HepG2 (cell line): ENCODE measurements around the gene ATP2B2. TPM values are rescaled to one million over a fixed set of nuclear protein-coding genes. Genes with fewer than 3 reads are reported as not detected.

Experiments used
- BCL6 ChIP-seq: IDR thresholded peaks from 2 replicates; pipeline ENCODE4 v1.6.1; 2016; ENCODE audit warnings: missing genetic modification reagents, missing compliant biosample characterization
- CREM ChIP-seq, 2 experiments: sonication (generic) in 1 of 2; formaldehyde crosslinking in 1 of 2; IDR thresholded peaks; 2 replicates each; pipeline versions ENCODE4 v1.4.0 to v1.6.1; 2016 to 2020; ENCODE audit warnings: antibody characterized with exemption in 1 of 2, mild to moderate bottlenecking in 1 of 2, missing genetic modification reagents in 1 of 2
- HIVEP1 ChIP-seq: sonication (generic); formaldehyde crosslinking; IDR thresholded peaks from 2 replicates; pipeline ENCODE4 v1.4.0; 2020; ENCODE audit warnings: mild to moderate bottlenecking, missing genetic modification reagents
- MATR3 ChIP-seq: sonication (generic); formaldehyde crosslinking; IDR thresholded peaks from 2 replicates; pipeline ENCODE4 v1.4.0; 2020; ENCODE audit warnings: missing genetic modification reagents
- MTA1 ChIP-seq: sonication (generic); formaldehyde crosslinking; IDR thresholded peaks from 2 replicates; pipeline ENCODE4 v1.4.0; 2020; ENCODE audit warnings: missing genetic modification reagents, mild to moderate bottlenecking, borderline replicate concordance
- MYC ChIP-seq: sonication (generic); formaldehyde crosslinking; IDR thresholded peaks from 2 replicates; pipeline ENCODE4 v1.9.0; 2021; ENCODE audit warnings: missing genetic modification reagents, borderline replicate concordance
- PHF8 ChIP-seq: sonication (generic); formaldehyde crosslinking; IDR thresholded peaks from 2 replicates; pipeline ENCODE4 v1.5.0; 2020; ENCODE audit warnings: missing genetic modification reagents
- SAP130 ChIP-seq: IDR thresholded peaks from 2 replicates; pipeline ENCODE4 v1.6.1; 2016; ENCODE audit warnings: low read depth
- STAG1 ChIP-seq: sonication (generic); formaldehyde crosslinking; IDR thresholded peaks from 2 replicates; pipeline ENCODE4 v1.4.0; 2020; ENCODE audit warnings: missing genetic modification reagents
- TEAD3 ChIP-seq: optimal IDR thresholded peaks from 2 replicates; pipeline ENCODE3; 2016; ENCODE audit warnings: borderline replicate concordance
- TMF1 ChIP-seq: sonication (generic); formaldehyde crosslinking; IDR thresholded peaks from 2 replicates; pipeline ENCODE4 v1.8.1; 2022; ENCODE audit warnings: low read depth, missing genetic modification reagents
- ZBTB7B ChIP-seq: sonication (generic); formaldehyde crosslinking; IDR thresholded peaks from 2 replicates; pipeline ENCODE4 v1.4.0; 2020; ENCODE audit warnings: missing genetic modification reagents
- ZFX ChIP-seq: sonication (generic); formaldehyde crosslinking; IDR thresholded peaks from 2 replicates; pipeline ENCODE4 v1.4.0; 2020; ENCODE audit warnings: mild to moderate bottlenecking, low read depth, missing genetic modification reagents, moderate library complexity
- ZNF260 ChIP-seq: sonication (generic); formaldehyde crosslinking; IDR thresholded peaks from 2 replicates; pipeline ENCODE4 v1.4.0; 2020; ENCODE audit warnings: missing genetic modification reagents, low read depth, mild to moderate bottlenecking, borderline replicate concordance
- ZNF382 ChIP-seq: sonication (generic); formaldehyde crosslinking; IDR thresholded peaks from 2 replicates; pipeline ENCODE4 v1.5.0; 2020; ENCODE audit warnings: missing genetic modification reagents, mild to moderate bottlenecking, borderline replicate concordance
- polyA plus RNA-seq, 8 experiments: library from polyadenylated mRNA; depleted of rRNA in 3 of 8; stranded (reverse) in 7 of 8; unstranded in 1 of 8; fragments of >200 nt; fragmentation: Illumina TruSeq in 4 of 8; extraction: Trizol in 4 of 8; gene quantifications; 2 replicates each; pipeline versions ENCODE4 v1.2.1 to v1.2.3, GENCODE V29; 2011 to 2016; ENCODE audit warnings: low read depth in 4 of 8, missing spikeins in 1 of 8, mixed read lengths in 1 of 8; ENCODE audit not compliant: insufficient read depth in 1 of 8
- total RNA-seq, 5 experiments: library from RNA; depleted of rRNA; stranded (reverse); fragments of >200 nt; fragmentation: Illumina TruSeq; extraction: Trizol; gene quantifications; 2 replicates each; pipeline ENCODE4 v1.2.3, GENCODE V29; 2016; ENCODE audit warnings: low read depth in 1 of 5
- TF ChIP-seq, protein P1 (sequence below): sonication (generic); formaldehyde crosslinking; conservative IDR thresholded peaks from 2 replicates; pipeline ENCODE4 v1.8.1; 2023; ENCODE audit warnings: missing genetic modification reagents
- TF ChIP-seq, protein P2 (sequence below): sonication (generic); formaldehyde crosslinking; IDR thresholded peaks from 2 replicates; pipeline ENCODE4 v1.5.1; 2020; ENCODE audit warnings: mild to moderate bottlenecking, missing genetic modification reagents, moderate library complexity
- TF ChIP-seq, protein P3 (sequence below), 2 experiments: sonication (generic) in 1 of 2; formaldehyde crosslinking in 1 of 2; IDR thresholded peaks; 2 replicates each; pipeline versions ENCODE4 v1.4.0 to v1.6.1; 2018 to 2020; ENCODE audit warnings: missing genetic modification reagents in 2 of 2, borderline replicate concordance in 1 of 2, low read depth in 1 of 2, mild to moderate bottlenecking in 1 of 2, missing biosample characterization in 1 of 2
- TF ChIP-seq, protein P4 (sequence below): sonication (generic); formaldehyde crosslinking; IDR thresholded peaks from 2 replicates; pipeline ENCODE4 v1.9.0; 2022; ENCODE audit warnings: missing genetic modification reagents, mild to moderate bottlenecking, borderline replicate concordance

ATP2B2 gene
- total and polyA plus RNA-seq, 2 of the 13 experiments (the other 11 are each of a cell fraction or from before 2014, with no cell fraction given) = 1.5 to 2.3 TPM

DNA sequence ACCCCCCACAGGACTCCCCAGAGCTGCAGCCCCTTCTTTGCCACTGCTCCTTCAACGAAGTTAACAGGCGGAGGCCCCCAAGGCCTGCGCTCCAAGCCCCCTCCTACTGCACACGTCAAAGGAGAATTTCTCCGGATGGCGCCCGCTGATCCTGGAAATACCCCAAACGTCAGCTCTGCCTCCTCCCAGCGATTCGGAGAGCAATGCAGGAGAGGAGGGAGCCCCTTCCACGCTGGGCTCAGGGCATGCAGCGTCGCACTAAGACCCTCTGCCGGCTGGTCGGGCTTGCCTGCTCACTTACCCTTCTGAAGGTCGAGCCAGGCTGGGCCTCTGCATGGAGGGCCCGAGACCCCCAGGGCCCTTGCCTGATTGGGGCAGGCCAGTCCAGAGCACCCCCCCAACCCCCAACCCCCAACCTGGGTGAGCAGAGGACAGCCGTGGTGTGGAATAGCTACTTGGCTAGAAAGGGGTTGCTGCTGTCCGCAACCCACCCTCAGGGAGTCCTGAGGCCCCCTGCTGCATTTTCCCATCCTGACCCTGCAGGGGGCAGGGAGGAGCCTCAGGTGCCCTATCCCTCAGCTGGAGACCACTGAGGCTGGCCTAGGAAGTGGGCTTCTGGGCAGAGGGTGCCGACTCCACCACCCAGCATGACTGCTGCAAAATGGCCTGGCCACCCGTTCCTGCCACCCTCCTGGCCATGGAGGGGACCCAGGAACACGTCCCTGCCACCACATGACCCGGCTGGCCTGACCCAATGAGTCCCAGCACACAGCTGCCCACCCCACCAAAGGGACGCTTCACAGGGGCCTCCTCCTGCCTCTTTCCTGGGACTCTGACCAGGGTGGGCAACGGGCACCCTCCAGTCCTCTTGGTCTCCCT lies 976 bp downstream of the ATP2B2 start (continued):
- peak; percentile 19 for TF ChIP-seq STAG1
- TF ChIP-seq ZNF260 (CRISPR knock-in tag) = no peak
- TF ChIP-seq HIVEP1 (CRISPR knock-in tag) = no peak
- TF ChIP-seq TMF1 (CRISPR knock-in tag) = no peak
- peak; percentile 41; the same call in 1 of the 2 replicates for TF ChIP-seq PHF8 (CRISPR knock-in tag)
- no peak for TF ChIP-seq CREM (IDR thresholded peaks at IDR 0.05)
- TF ChIP-seq CREM (CRISPR knock-in tag; IDR thresholded peaks at IDR 0.05) = no peak
- 0 out of 2 replicates have a peak, but pooled peaks have one; percentile 31 for TF ChIP-seq MTA1 (CRISPR knock-in tag)
- TF ChIP-seq, protein P1, sequence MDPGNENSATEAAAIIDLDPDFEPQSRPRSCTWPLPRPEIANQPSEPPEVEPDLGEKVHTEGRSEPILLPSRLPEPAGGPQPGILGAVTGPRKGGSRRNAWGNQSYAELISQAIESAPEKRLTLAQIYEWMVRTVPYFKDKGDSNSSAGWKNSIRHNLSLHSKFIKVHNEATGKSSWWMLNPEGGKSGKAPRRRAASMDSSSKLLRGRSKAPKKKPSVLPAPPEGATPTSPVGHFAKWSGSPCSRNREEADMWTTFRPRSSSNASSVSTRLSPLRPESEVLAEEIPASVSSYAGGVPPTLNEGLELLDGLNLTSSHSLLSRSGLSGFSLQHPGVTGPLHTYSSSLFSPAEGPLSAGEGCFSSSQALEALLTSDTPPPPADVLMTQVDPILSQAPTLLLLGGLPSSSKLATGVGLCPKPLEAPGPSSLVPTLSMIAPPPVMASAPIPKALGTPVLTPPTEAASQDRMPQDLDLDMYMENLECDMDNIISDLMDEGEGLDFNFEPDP (CRISPR knock-in tag) = 0 out of 2 replicates have a peak, but pooled peaks have one; percentile 69
- no peak for TF ChIP-seq SAP130 (CRISPR knock-in tag)
- TF ChIP-seq, protein P2, sequence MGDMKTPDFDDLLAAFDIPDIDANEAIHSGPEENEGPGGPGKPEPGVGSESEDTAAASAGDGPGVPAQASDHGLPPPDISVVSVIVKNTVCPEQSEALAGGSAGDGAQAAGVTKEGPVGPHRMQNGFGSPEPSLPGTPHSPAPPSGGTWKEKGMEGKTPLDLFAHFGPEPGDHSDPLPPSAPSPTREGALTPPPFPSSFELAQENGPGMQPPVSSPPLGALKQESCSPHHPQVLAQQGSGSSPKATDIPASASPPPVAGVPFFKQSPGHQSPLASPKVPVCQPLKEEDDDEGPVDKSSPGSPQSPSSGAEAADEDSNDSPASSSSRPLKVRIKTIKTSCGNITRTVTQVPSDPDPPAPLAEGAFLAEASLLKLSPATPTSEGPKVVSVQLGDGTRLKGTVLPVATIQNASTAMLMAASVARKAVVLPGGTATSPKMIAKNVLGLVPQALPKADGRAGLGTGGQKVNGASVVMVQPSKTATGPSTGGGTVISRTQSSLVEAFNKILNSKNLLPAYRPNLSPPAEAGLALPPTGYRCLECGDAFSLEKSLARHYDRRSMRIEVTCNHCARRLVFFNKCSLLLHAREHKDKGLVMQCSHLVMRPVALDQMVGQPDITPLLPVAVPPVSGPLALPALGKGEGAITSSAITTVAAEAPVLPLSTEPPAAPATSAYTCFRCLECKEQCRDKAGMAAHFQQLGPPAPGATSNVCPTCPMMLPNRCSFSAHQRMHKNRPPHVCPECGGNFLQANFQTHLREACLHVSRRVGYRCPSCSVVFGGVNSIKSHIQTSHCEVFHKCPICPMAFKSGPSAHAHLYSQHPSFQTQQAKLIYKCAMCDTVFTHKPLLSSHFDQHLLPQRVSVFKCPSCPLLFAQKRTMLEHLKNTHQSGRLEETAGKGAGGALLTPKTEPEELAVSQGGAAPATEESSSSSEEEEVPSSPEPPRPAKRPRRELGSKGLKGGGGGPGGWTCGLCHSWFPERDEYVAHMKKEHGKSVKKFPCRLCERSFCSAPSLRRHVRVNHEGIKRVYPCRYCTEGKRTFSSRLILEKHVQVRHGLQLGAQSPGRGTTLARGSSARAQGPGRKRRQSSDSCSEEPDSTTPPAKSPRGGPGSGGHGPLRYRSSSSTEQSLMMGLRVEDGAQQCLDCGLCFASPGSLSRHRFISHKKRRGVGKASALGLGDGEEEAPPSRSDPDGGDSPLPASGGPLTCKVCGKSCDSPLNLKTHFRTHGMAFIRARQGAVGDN (CRISPR knock-in tag) = peak; percentile 55
- TF ChIP-seq, protein P3, sequence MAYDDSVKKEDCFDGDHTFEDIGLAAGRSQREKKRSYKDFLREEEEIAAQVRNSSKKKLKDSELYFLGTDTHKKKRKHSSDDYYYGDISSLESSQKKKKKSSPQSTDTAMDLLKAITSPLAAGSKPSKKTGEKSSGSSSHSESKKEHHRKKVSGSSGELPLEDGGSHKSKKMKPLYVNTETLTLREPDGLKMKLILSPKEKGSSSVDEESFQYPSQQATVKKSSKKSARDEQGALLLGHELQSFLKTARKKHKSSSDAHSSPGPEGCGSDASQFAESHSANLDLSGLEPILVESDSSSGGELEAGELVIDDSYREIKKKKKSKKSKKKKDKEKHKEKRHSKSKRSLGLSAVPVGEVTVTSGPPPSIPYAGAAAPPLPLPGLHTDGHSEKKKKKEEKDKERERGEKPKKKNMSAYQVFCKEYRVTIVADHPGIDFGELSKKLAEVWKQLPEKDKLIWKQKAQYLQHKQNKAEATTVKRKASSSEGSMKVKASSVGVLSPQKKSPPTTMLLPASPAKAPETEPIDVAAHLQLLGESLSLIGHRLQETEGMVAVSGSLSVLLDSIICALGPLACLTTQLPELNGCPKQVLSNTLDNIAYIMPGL (CRISPR knock-in tag; IDR thresholded peaks at IDR 0.05; ENCODE audit: borderline replicate concordance in 1 of 2, low read depth in 1 of 2) = peak in 1 of 2 experiments; percentile 21; a peak in 1 of 4 replicates
- TF ChIP-seq BCL6 = no peak
- peak; percentile 28 for TF ChIP-seq TEAD3
- TF ChIP-seq MYC (CRISPR knock-in tag) = no peak
- TF ChIP-seq, protein P4, sequence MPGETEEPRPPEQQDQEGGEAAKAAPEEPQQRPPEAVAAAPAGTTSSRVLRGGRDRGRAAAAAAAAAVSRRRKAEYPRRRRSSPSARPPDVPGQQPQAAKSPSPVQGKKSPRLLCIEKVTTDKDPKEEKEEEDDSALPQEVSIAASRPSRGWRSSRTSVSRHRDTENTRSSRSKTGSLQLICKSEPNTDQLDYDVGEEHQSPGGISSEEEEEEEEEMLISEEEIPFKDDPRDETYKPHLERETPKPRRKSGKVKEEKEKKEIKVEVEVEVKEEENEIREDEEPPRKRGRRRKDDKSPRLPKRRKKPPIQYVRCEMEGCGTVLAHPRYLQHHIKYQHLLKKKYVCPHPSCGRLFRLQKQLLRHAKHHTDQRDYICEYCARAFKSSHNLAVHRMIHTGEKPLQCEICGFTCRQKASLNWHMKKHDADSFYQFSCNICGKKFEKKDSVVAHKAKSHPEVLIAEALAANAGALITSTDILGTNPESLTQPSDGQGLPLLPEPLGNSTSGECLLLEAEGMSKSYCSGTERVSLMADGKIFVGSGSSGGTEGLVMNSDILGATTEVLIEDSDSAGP (CRISPR knock-in tag) = 0 out of 2 replicates have a peak, but pooled peaks have one; percentile 31
- peak; percentile 50; the same call in 1 of the 2 replicates for TF ChIP-seq ZBTB7B (CRISPR knock-in tag)
- no peak for TF ChIP-seq ZNF382 (CRISPR knock-in tag)
- no peak for TF ChIP-seq MATR3 (CRISPR knock-in tag)
- peak; percentile 31; the same call in 1 of the 2 replicates for TF ChIP-seq ZFX (CRISPR knock-in tag)
